GM19023 (cell line): ENCODE results near the gene TMEM187.

ENCODE experiments used
- ATAC-seq: cut with Tn5 transposase; IDR thresholded peaks from one replicate; pipeline ENCODE4 v1.9.1; 2021; ENCODE audit warnings: mild to moderate bottlenecking, moderate library complexity; ENCODE audit not compliant: unreplicated experiment

The TMEM187 gene

DNA sequence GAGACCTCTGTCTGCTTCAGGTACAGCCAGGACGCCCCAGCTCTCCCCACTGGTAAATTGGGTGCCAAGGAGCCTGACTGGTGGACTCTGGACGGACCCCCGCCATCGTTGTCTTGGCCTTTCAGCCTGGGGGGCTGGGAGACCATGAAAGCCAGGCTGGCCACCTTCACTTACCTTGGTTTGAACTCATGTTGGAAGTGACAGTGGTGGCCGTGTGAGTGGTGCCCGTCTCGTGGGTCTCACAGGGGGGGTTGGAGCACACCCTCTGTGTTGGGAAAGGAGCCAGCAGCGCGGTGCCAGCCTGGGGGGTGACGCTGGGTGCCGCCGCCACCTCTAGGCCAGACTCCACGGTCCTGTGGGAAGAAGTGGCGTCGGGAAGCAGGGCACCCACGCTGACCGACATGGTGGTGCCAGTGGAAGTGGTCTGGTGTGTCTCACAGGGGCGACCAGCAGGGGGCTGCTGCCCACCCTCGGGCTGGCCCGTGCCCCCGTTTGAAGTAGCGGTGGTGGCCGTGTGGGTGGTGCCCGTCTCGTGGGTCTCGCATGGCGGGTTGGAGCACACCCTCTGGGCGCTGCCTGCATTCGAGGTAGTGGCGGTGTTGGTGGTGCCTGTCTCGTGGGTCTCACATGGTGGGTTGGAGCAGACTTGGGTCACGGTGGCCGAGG is 18.5 kb upstream of the TMEM187 start:
- ATAC-seq: no peak

DNA sequence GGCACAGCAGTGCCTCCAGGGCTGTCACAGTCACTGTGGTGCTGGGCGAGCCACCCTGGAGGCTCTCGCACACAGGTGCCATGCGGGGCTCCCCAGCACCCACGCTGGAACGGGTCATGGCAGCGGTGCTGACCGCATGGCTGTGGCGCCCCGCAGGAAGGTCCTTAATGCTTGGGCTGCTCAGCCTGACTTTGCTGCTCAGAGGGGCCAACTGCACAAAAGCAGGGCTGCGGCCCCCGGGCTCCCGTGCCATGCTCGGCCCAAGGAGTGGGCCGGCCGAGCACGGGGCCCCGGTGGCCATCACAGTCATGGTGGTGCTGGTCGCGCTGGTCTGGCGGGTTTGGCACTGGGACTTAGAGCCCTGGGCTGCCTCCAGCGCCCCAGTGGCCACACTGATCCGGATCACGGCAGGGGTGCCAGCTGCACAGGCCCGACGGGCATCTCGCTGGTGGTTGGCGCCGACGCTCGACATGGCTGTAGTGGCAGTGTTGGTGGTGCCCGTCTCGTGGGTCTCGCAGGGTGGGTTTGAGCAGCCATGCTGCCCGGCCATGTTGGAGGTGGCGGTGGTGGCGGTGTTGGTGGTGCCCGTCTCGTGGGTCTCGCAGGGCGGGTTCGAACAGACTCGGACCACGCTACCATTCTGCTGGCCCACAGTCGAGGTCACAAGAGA is 17.9 kb upstream of the TMEM187 start:
- ATAC-seq: no peak

DNA sequence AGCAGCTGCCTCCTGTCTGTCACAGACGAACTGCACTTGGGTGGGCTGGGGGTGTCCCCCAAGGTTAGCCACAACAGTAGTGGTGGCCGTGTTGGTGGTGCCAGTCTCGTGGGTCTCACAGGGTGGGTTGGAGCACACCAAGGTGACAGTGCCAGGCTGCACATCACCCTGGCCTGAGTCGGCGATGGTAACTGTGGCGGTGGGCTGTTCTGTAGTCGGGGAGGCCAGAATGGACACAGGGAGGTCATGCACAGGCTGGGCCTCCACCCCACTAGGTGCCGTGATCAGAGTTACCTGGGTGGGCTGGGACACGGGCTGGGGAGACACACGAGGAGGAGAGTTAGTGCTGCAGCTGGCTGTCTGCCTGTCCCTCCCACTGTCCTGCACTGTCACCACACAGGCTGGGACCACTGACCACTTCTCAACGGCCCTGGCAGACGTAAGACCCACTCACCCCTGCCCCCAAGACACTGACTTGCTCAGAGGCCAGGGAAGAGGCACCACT is 17.3 kb upstream of the TMEM187 start:
- no peak for ATAC-seq

DNA sequence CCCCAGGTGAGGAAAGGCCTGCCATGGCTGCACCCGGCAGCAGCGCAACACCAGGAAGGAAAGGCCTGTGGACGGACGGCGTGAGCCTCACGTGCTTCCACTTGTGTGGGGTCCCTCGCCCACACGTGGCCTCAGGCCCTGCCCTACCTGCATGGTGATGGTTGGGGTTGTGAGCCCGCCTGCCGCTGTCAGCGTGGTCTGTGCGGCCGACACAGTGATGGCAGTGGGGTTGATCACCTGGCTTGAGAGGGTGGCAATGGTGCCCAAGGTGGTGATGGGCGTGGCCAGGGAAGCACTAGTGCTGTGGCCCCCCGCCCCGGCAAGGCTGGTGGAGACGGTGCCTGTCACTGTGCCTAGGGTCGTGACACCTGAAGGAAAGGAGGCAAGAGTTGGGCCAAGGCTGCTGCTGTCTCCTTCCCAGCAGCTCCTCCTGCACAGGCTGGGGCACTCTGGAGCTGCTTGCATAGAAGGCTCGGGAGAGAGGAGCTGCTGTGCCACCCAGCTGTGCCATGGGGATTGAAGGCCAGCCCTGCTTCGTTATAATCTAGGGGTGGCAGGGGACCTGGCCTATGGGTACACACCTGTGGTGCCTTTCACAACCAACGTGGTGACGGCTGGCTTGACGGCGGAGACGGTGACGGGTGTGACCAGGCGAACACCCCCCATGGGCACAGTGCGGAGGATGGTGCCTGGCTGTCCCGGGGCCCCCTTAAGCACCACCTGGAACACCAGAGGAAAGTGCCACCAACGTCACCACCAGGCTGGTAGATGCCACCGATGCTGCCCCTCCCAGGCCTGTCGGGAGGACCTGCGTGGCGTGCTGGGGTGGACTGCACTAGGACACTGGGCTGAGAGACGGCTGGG is 16.3 kb upstream of the TMEM187 start:
- no peak for ATAC-seq

DNA sequence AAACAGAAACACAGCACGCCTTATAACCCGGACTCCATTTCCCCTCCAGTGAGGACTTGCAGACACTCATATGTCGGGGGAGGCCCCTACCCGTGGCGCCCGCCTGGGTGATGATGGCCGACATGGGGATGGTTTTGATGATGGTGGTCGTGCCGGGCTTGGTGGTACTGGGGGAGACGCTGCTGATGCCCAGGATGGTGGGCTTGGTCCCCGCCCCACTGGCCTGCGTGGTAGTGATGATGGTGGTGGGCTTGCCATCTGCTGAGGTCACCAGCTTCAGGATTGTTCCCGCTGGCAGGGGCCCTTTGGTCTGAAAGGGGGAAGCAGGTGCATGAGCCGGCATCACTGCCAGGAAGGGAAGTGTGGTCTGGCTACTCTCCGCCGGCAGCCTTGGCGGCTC is 15.3 kb upstream of the TMEM187 start:
- no peak for ATAC-seq

DNA sequence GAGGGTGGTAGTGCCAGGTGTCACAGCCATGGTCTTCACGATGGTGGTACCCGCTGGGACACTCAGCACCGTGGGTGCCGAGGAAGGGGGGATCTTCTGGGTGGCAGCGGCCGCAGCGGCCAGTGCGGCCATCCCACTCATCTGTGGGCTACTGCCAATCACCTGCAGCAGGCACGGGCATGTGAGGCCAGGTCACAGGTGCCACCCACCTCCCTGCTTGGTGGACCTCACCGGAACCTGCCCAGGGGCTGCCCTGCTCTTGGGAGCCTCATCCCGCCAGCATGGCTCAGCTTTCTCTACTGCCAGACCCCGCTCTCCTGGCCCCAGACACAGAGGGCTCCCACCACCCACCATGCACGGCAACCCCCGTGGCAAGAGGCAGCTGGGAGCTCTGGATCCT is 13.9 kb upstream of the TMEM187 start:
- no peak for ATAC-seq

DNA sequence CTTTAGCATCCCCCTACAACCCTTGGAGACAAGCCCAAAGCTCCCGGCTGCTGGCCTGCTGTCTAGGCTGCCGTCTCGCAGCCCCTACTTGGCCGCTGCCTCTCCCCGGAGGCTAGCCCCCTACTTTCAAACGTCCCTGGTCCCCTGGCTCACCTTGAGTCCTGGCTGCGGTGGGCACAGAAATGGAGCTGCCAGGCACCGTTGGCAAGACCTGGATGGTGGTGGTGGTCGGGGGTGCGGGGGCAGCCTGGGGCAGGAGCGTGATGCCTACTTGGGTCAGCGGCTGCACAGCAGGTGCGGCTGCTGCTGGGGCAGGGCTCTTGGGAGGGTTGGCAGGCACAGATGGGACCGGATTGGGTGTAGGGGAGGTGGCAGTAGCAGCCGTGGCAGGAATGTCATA is 12.9 kb upstream of the TMEM187 start:
- no peak for ATAC-seq

DNA sequence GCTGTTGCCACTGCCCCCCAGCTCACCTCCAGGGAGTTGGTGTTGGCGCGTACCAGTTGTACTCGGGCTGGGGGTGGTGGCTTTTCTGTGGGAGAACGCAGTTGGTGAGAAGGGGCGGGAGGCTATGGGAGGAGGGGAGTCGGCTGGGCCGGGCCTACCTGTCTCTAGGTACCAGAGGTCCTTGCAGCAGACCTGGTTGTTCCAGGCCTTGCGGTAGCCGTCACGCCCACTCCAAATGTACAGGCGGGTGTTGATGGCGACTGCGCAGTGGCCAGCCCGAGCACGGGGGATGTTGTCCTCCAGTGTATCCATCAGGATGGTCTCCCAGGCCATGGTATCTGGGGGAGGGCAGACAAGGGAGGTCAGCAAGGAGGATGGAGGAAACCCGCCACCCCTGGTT is 12.5 kb upstream of the TMEM187 start:
- no peak for ATAC-seq

DNA sequence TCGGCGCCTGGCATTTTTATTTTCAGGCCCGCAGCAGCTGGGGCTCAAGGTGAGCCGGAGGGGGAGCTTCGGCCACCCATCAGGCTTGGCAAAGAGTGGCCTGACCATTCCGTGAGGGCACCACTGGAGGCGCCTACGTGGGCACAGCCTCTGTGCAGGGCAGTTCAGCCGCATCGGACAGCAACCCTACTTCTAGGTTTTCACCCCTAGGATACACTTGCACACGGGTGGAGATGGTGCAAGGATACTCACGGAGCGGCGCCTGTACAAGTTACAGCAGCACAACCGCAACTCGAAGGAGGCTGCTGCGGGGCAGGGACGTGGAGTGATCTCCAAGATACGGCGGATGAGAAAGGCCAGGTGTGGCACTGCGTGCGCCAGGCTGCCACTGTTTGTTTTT is 11.8 kb upstream of the TMEM187 start:
- ATAC-seq: no peak

DNA sequence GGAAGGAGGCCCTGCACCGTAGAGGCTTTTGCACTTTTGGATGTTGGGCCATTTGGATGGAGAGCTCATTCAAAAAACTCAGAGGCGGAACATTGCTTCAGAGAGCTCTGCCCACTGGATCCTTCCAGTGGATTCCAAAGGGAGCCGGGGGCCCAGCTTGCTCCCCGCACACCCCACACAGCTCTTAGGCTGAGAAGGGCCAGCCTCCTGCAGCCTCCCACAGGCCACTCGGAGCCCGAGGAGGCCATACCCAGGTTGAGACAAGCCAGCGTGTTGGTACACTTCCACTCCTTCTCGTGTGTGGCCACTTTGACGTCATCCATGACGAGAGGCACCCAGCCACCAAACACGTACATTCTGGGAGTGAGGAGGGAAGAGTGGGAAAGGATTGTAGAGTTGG is 11.3 kb upstream of the TMEM187 start:
- ATAC-seq: no peak

DNA sequence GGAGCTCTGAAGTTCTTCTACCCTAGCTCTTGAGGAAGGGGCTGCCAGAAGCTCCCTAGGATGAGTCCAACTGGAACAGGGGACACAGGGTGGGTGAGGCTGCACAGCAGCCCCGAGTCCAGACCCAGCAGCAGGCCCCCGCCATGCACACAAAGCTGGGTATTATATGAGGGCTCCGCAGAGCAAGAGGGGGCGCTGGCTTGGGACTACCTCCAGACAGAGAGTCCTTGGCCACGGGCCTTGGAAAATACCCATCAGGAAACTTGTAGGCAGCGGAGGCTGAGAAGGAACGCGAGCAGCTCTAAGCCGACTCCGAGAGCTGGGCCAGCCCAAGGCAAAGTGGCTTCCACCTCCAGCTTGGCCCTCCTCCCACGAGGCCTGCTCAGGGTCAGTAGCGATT is 9.0 kb upstream of the TMEM187 start:
- ATAC-seq: no peak

DNA sequence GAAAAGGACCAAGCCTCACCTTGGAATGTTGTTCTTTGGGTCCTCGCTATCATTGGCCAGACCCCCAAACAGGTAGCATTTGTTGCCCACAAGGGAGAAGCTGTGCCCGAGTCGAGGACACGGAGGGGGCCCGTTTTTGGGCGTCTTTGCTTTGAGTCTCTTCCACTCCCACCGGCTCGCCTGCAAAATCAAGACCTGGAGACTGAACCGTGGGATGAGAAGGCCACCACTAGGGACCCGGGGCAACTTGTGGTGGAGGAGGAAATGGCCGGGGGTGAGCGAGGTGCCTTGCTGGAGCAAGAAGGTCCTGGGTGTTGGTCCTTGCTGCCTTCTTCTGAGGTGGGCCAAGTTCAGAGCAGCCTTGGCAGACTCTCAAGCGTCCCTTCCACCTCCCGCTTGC is 8.4 kb upstream of the TMEM187 start:
- no peak for ATAC-seq

DNA sequence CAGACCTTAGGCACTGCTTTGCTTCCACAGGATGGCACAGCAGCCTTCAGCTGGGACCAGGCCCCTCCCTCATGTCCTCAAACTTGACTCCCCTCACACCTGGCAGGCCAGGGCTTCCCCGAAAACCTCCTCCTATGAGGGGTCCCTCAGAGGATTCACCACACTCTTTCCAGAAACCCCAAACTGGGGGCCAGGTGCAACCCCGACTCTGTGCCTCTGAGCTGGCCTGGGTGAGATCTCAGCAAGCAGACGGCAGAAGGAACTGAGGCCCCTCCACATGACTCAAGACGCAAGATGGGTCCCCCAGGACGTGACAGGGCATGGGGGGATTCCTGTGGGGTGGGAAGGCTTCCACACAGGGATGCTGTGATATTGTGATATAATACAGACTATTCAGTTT is 7.1 kb upstream of the TMEM187 start:
- ATAC-seq: no peak

DNA sequence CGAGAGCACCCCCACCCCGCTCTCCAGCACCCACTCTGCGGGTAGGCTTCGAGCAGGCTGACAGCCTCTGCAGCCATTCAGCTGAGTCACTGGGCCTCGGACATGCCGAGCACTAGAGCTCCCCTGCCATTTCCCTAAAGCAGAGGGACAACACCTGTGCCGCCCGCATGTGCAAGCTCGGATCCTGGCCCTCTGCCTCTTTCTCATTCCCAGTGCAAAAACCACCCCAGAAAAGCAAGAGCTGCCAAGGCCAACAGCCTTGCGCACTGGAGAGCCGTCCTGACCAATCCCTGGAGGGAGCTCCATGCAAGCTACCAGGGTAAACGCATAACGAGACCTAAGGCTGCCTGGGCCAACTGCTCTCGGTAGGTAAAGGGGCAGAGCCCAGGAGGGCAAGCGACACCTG is 6.3 kb upstream of the TMEM187 start:
- ATAC-seq: no peak

DNA sequence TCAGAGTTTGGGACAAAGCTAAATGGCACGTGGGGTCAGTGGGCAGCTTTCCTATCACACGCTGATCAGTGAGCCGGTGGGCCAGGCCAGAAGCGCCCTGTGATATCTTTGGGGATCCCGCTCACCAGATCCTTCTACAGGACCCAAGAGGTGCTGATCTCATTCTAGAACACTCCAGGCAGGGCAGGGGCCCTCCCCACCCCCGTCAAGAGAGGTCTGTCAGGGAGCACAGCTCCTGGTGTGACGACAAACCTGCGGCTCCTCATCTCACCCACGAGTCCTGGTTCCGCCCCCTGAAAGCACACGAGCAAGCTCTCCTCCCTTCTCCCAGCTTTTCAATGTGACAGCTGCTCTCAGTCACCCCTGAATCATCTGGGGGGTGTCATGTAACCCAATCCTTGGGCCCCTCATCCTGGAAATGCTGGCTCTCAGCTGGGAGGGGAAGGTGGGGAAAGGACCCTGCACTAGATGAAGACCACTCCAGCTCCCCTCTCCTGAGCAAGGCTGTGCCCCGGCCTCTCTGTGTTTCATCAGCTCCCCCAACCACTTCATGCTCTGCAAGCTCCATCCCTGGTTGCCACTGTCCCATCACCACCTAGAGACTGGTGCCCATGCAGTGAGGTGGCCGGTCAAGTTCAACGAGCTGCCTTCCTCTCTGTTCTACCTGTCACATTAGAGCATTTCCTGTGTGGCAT is 5.6 kb upstream of the TMEM187 start:
- no peak for ATAC-seq

DNA sequence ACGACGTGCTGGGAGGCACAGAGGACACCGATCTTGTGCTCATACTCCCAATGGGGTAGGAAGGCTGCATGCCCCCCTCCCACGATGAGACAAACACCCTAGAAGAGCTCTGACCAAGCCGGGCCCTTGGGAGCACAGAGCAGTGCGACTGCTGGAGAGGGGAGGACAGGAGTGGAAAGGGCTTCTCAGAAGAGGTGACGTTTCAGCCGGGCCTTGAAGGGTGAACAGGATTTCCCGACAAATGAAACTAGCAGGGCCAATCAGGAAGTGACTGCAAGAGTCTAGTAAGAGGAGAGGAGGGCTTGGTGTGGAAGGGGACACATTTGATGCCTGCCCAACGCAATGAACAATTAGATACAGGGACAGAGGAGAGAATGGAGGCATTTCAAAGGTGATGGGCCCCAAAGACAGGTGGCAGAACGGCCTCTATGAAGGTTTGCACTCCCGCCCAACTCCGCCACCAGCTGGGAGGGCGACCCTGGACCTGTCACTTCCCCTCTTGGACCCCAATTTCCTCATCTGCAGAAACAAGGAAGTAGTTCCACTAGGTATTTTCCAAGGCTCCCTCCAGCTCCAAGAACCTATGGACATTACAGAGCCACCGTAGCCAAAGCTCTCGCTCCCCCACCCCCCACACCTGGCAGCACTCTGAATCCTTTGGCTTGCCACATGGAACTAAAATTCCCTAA is 4.9 kb upstream of the TMEM187 start:
- no peak for ATAC-seq

DNA sequence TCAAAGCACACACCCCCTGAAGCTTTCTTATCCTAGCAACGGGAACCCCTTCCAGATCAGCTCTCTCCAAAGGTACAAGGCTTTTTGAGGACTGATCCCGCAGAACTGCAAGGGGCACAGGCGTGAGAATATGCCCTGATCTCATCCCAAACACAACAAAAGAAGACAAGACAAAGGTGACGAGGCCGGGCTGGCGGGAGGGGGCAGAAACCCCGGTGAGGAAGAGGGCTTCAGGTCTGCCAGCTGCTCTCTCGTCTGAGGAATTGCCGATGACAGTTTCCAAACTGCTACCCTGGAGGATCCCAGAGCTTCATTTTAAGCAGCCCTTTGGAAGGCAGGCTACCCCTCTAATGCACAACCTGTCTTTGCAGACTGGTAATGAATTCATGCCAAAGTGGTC is 4.3 kb upstream of the TMEM187 start:
- no peak for ATAC-seq

DNA sequence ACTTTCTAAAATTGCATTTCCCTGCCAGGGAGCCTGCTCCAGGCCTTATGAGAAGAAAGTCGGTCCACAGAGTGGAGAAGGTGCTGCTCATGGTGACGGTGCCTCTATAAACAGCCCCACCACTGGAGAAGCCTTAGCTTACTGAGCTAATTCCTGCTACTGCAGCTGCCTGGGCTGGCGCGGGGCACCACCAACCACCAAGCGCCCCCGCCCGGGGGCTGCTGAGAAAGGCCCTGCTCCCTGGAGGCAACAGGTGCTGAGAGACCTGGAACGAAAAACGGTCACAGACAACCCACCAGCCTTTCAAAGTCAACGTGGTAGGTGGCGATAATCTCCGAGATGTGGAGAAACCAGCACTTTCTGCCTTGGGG is 3.8 kb upstream of the TMEM187 start:
- no peak for ATAC-seq

DNA sequence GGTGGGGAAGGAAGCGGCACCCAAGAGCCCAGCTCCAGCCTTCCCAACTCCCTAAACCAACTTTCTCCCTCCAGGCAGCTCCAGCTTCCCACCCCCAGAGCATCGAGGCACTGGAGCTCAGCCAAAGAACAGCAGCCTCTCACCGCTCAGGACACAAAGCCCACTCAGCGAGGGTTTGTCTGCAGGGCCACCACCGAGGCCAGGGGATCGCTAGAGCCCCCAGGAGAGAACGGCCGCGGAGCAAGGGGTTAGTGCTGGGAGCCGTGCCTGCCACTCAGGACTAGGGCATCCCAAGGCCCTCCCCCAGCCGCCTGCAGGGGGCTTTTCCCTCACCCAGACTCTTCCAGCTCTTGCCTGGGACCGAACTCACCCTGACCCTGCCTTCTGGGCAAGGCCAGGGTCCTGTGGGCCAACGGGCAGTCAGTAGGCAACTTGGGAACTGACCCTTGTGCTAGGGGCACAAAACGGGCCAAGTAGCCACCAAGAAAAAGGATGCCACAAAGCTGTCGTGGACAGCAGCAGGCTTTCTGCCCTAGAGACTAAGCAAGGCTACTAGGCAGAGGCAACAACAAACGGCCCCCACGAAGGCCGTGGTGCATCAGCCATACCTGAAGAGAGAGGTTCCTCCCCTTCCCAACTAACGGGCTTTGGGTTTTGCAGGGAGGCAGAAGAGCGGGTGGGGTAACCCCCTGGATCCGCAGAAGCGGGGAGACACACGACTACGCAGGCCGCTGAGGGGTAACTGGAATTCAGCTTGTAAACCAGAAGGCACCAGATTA is 3.2 kb upstream of the TMEM187 start:
- ATAC-seq: no peak

DNA sequence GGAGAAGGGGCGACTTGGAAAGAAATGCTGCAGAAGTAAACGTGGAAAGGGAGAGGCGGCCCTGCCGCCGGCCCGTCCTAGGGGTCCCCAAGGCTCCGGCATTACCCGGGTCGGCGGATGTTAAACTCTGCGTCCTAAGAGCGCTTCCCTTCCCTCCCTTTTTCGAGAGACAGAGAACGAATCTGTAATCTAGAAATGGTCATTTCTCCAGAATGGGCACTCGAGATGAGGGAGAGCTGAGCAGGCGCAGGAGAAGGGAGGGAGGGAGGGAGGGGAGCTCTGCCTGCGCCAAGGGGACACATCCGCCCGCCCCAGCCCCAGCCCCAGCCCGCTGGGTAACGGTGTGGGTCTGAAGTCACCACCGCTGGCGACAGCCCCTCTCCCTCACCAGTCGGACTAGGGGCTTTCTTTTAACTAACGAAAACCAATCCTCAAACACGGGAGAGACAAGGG is 2.6 kb upstream of the TMEM187 start:
- no peak for ATAC-seq
